HUES64 (cell line): ENCODE data around the gene NUP160.
"Not testable (repeated sequence)": the region's sequence is repeated elsewhere in the genome, so short reads cannot be mapped to it uniquely, and the experiment has no call there.

Experiments
- H3K27ac ChIP-seq: 2 replicates; pipeline ENCODE4 v1.7.0; 2013; ENCODE audit warnings: low read depth, low read length, inconsistent platforms
- H3K27me3 ChIP-seq: 2 replicates; pipeline ENCODE4 v1.6.1; 2013; ENCODE audit warnings: mild to moderate bottlenecking, low read length; ENCODE audit not compliant: insufficient read depth
- H3K36me3 ChIP-seq: 2 replicates; pipeline ENCODE4 v1.6.1; 2013; ENCODE audit warnings: mild to moderate bottlenecking, low read length; ENCODE audit not compliant: insufficient read depth
- H3K4me1 ChIP-seq: 2 replicates; pipeline ENCODE4 v1.6.1; 2013; ENCODE audit warnings: mild to moderate bottlenecking, low read length, moderate library complexity; ENCODE audit not compliant: insufficient read depth
- H3K4me3 ChIP-seq: 2 replicates; pipeline ENCODE4 v1.5.1; 2013; ENCODE audit warnings: mild to moderate bottlenecking, low read length, moderate library complexity
- H3K9ac ChIP-seq: 2 replicates; pipeline ENCODE4 v1.6.1; 2013; ENCODE audit warnings: mild to moderate bottlenecking, low read depth, low read length
- H3K9me3 ChIP-seq: 2 replicates; pipeline ENCODE4 v1.6.1; 2013; ENCODE audit warnings: low read depth, low read length; ENCODE audit not compliant: insufficient read depth
- WGBS: fragments of 150-250, 120-280 bp; methylation state at CpG from one replicate; pipeline ENCODE4 v1.1.7; 2013; ENCODE audit warnings: missing lambda C conversion rate; 5-methylcytosine and 5-hydroxymethylcytosine counted together

Gene NUP160

GRCh38 chr11:47843361-47844055, 4.6 kb downstream of the NUP160 start:
- H3K36me3 ChIP-seq, result peaks cover 81% of the 10 kb centered on the region
- H3K4me1 ChIP-seq, result peaks cover 3% of the 10 kb centered on the region; the same call in 1 of the 2 replicates
- H3K4me3 ChIP-seq, result no peak overlapping the region
- no peaks in the 10 kb centered on the region for H3K9me3 ChIP-seq
- H3K9ac ChIP-seq, result no peak overlapping the region
- no peaks in the 10 kb centered on the region for H3K27me3 ChIP-seq
- 85% methylated on average over 5 of the region's 7 CpGs for WGBS
- no peak overlapping the region for H3K27ac ChIP-seq

- 96% methylated on average over 4 of the region's 4 CpGs for WGBS
- H3K36me3 ChIP-seq, result peaks cover 88% of the 10 kb centered on the region
Measured at GRCh38 chr11:47842749-47843148, 5.4 kb downstream of the NUP160 start.

GRCh38 chr11:47837929-47838328, 10.2 kb downstream of the NUP160 start:
- Histone ChIP-seq H3K9ac (no peak overlapping the region), H3K4me1 (no peaks in the 10 kb centered on the region), H3K4me3 (no peak overlapping the region), H3K9me3 (no peaks in the 10 kb centered on the region), H3K36me3 (peaks cover 98% of the 10 kb centered on the region), H3K27me3 (no peaks in the 10 kb centered on the region), H3K27ac (no peak overlapping the region)

More at GRCh38 chr11:47842749-47843148, 5.4 kb downstream of the NUP160 start:
- no peak overlapping the region for H3K4me3 ChIP-seq
- no peaks in the 10 kb centered on the region for H3K9me3 ChIP-seq
- H3K27me3 ChIP-seq, result no peaks in the 10 kb centered on the region
- H3K4me1 ChIP-seq, result peaks cover 3% of the 10 kb centered on the region; the same call in 1 of the 2 replicates
- H3K9ac ChIP-seq, result no peak overlapping the region
- H3K27ac ChIP-seq, result no peak overlapping the region

- WGBS, result 94% methylated on average over 6 of the region's 6 CpGs
- Histone ChIP-seq H3K9ac (no peak overlapping the region), H3K36me3 (peaks cover 98% of the 10 kb centered on the region), H3K27me3 (no peaks in the 10 kb centered on the region), H3K4me1 (no peaks in the 10 kb centered on the region), H3K4me3 (no peak overlapping the region), H3K9me3 (no peaks in the 10 kb centered on the region), H3K27ac (no peak overlapping the region)
Measured at GRCh38 chr11:47837292-47837691, 10.9 kb downstream of the NUP160 start.

- WGBS, result 100% methylated on average over 1 of the region's 1 CpG
- not testable (repeated sequence) for H3K9ac ChIP-seq, H3K4me3 ChIP-seq, H3K9me3 ChIP-seq, H3K27ac ChIP-seq, H3K27me3 ChIP-seq, H3K4me1 ChIP-seq
- H3K36me3 ChIP-seq, result peaks cover 91% of the 10 kb centered on the region
Measured at GRCh38 chr11:47830013-47830412, 18.1 kb downstream of the NUP160 start.

GRCh38 chr11:47828284-47828683, 19.9 kb downstream of the NUP160 start:
- Histone ChIP-seq H3K9me3 (no peaks in the 10 kb centered on the region), H3K27ac (no peak overlapping the region), H3K4me1 (no peaks in the 10 kb centered on the region), H3K36me3 (peaks cover 86% of the 10 kb centered on the region), H3K27me3 (no peaks in the 10 kb centered on the region), H3K9ac (no peak overlapping the region), H3K4me3 (no peak overlapping the region)
- WGBS, result no CpG with 5 or more reads among the region's 1 CpG

GRCh38 chr11:47822664-47823063, 25.5 kb downstream of the NUP160 start:
- not testable (repeated sequence) for H3K4me1 ChIP-seq, H3K4me3 ChIP-seq, H3K9ac ChIP-seq, H3K9me3 ChIP-seq, H3K27me3 ChIP-seq, H3K27ac ChIP-seq
- WGBS, result 97% methylated on average over 6 of the region's 6 CpGs
- peaks cover 82% of the 10 kb centered on the region for H3K36me3 ChIP-seq

- Histone ChIP-seq H3K9me3 (no peaks in the 10 kb centered on the region), H3K36me3 (peaks cover 86% of the 10 kb centered on the region), H3K9ac (no peak overlapping the region), H3K27me3 (no peaks in the 10 kb centered on the region), H3K4me3 (no peak overlapping the region), H3K4me1 (no peaks in the 10 kb centered on the region), H3K27ac (no peak overlapping the region)
Measured at GRCh38 chr11:47819743-47820142, 28.4 kb downstream of the NUP160 start.

- H3K9me3 ChIP-seq, result no peaks in the 10 kb centered on the region
- H3K9ac ChIP-seq, result no peak overlapping the region
- no peak overlapping the region for H3K4me3 ChIP-seq
- no peaks in the 10 kb centered on the region for H3K27me3 ChIP-seq
- H3K36me3 ChIP-seq, result peaks cover 95% of the 10 kb centered on the region
- H3K4me1 ChIP-seq, result no peaks in the 10 kb centered on the region
- 93% methylated on average over 1 of the region's 1 CpG for WGBS
- no peak overlapping the region for H3K27ac ChIP-seq
Measured at GRCh38 chr11:47800759-47801158, 47.4 kb downstream of the NUP160 start.

- WGBS, result 95% methylated on average over 4 of the region's 4 CpGs
- H3K9ac ChIP-seq, result no peak overlapping the region
- H3K36me3 ChIP-seq, result peaks cover 100% of the 10 kb centered on the region
- no peaks in the 10 kb centered on the region for H3K9me3 ChIP-seq
- H3K27ac ChIP-seq, result no peak overlapping the region
- H3K4me1 ChIP-seq, result no peaks in the 10 kb centered on the region
- no peak overlapping the region for H3K4me3 ChIP-seq
- no peaks in the 10 kb centered on the region for H3K27me3 ChIP-seq
Measured at GRCh38 chr11:47797633-47798032, 50.5 kb downstream of the NUP160 start.

GRCh38 chr11:47791774-47792430, 56.2 kb downstream of the NUP160 start:
- Histone ChIP-seq H3K9me3 (no peaks in the 10 kb centered on the region), H3K4me3 (no peak overlapping the region), H3K4me1 (no peaks in the 10 kb centered on the region), H3K27ac (no peak overlapping the region), H3K27me3 (no peaks in the 10 kb centered on the region), H3K36me3 (peaks cover 98% of the 10 kb centered on the region), H3K9ac (no peak overlapping the region)
- 96% methylated on average over 4 of the region's 4 CpGs for WGBS
